Lower leg skin (tissue), 4 donors: ENCODE measurements around the gene NDE1. TPM values are rescaled to one million over a fixed set of nuclear protein-coding genes. Genes with fewer than 3 reads are reported as not detected.
A peak's percentile ranks its signal among the peaks of the same experiment; 100 is the strongest.

Experiments used
- DNase-seq, 2 donors: peaks; one replicate each; pipeline ENCODE4 v3.0.0-alpha.2; 2019; ENCODE audit warnings: low spot score in 2 of 2
- H3K4me3 ChIP-seq: fragments of 200-600 bp; sonication (generic); 2 replicates; pipeline ENCODE4 v1.5.1; 2017; ENCODE audit warnings: mild to moderate bottlenecking, low read depth; ENCODE audit not compliant: poor library complexity, severe bottlenecking
- POLR2A ChIP-seq, 2 donors: fragments of 450-650 bp; IDR thresholded peaks; one replicate each; pipeline ENCODE4 v1.6.1; 2016 to 2017; ENCODE audit warnings: antibody characterized with exemption in 2 of 2, mild to moderate bottlenecking in 1 of 2, moderate library complexity in 1 of 2
- WGBS, 2 donors: methylation state at CpG; one replicate each; pipeline ENCODE4 v1.1.5; 2018; 5-methylcytosine and 5-hydroxymethylcytosine counted together
- intact Hi-C: fragments of 100-400 bp; cut with DNase I; formaldehyde crosslinking; loops from one replicate; pipeline ENCODE4 v1.15.0; 2023; ENCODE audit warnings: low total_unique reads
- total RNA-seq, 4 donors: library from RNA; depleted of rRNA; stranded (reverse); fragments of >200 nt; gene quantifications; one replicate each; pipeline ENCODE4 v1.1.0, GENCODE V29; 2016
- TF ChIP-seq, protein P1 (sequence below), 3 donors: fragments of 450-650 bp; IDR thresholded peaks; one replicate each; pipeline ENCODE4 v1.5.1; 2016; ENCODE audit warnings: antibody characterized with exemption in 3 of 3, mild to moderate bottlenecking in 3 of 3, moderate library complexity in 2 of 3

Gene NDE1
- total RNA-seq, 4 donors from 2014 or later = 69.8 to 184 (median 85.1) TPM

- 93 to 96% methylated on average over 2 of the region's 2 CpGs for WGBS, 2 donors
- no peak for DNase-seq
Observed at GRCh38 chr16:15631730-15632409, 18.2 kb upstream of the NDE1 start.

GRCh38 chr16:15635926-15636325, 14.1 kb upstream of the NDE1 start:
- TF ChIP-seq, protein P1, sequence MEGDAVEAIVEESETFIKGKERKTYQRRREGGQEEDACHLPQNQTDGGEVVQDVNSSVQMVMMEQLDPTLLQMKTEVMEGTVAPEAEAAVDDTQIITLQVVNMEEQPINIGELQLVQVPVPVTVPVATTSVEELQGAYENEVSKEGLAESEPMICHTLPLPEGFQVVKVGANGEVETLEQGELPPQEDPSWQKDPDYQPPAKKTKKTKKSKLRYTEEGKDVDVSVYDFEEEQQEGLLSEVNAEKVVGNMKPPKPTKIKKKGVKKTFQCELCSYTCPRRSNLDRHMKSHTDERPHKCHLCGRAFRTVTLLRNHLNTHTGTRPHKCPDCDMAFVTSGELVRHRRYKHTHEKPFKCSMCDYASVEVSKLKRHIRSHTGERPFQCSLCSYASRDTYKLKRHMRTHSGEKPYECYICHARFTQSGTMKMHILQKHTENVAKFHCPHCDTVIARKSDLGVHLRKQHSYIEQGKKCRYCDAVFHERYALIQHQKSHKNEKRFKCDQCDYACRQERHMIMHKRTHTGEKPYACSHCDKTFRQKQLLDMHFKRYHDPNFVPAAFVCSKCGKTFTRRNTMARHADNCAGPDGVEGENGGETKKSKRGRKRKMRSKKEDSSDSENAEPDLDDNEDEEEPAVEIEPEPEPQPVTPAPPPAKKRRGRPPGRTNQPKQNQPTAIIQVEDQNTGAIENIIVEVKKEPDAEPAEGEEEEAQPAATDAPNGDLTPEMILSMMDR (IDR thresholded peaks at IDR 0.05) = no peak
- no peak for TF ChIP-seq POLR2A (IDR thresholded peaks at IDR 0.05)
- H3K4me3 ChIP-seq = no peak overlapping the region
- no peak for DNase-seq
- intact Hi-C loops = no loop called here
- WGBS, 2 donors = 97 to 98% methylated on average over 9 of the region's 9 CpGs

More at GRCh38 chr16:15631730-15632409, 18.2 kb upstream of the NDE1 start:
- H3K4me3 ChIP-seq = no peak overlapping the region
- no peak for TF ChIP-seq POLR2A (IDR thresholded peaks at IDR 0.05)
- TF ChIP-seq, protein P1 (IDR thresholded peaks at IDR 0.05) = no peak
- intact Hi-C loops = no loop called here

DNA sequence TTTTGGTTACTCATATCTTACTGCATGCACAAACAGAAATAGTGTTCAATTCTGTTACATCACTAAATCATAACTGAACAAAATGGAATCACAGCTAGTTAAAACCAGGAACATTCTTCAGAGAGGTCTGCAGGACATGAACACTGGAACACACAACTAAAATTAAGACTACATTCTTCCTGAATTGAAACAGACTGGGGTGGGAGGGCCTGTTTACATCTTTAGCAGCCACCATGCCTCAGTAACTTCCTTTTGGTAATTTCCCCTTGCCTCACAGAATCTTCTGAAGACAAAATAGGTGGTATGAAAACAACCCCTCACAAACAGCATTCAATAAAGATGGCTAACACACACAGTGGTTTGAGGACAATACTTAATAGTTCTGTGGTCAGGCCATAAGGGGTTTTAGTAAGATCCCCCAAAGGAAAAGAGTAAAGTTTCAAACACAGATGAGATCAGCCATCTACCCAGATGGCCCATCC, 13.6 kb upstream of the NDE1 start:
- no peak overlapping the region for H3K4me3 ChIP-seq
- intact Hi-C loops = no loop called here
- no peak for TF ChIP-seq POLR2A (IDR thresholded peaks at IDR 0.05)
- TF ChIP-seq, protein P1 (IDR thresholded peaks at IDR 0.05) = no peak
- no peak for DNase-seq

DNA sequence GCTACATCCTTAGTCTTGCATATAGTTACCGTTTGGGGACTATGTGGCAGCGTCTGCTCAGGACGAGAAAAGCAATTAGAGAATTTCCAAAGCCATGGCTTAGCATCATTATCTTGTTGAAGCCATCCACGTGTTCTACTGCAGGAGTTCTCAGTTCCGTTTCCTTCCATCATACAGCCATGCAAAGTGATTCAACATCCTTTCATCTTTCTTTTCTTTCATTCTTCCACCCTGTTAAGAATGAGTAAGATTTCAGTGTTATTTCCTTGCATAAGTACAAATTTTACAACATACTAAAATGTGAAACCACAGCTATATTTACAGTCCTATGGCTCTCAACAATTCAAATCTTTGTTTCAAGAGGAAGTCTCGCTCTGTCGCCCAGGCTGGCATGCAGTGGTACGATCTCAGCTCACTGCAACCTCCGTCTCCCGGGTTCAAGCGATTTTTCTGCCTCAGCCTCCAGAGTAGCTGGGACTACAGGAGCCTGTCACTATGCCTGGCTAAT, 10.9 kb upstream of the NDE1 start:
- no peak overlapping the region for H3K4me3 ChIP-seq
- TF ChIP-seq POLR2A (IDR thresholded peaks at IDR 0.05) = no peak
- TF ChIP-seq, protein P1 (IDR thresholded peaks at IDR 0.05) = no peak
- WGBS, 2 donors = 82 to 90% methylated on average over 11 of the region's 11 CpGs
- intact Hi-C loops = no loop called here
- no peak for DNase-seq

- intact Hi-C loops = no loop called here
- no peak overlapping the region for H3K4me3 ChIP-seq
Observed at GRCh38 chr16:15640966-15641365, 9.1 kb upstream of the NDE1 start.

DNA sequence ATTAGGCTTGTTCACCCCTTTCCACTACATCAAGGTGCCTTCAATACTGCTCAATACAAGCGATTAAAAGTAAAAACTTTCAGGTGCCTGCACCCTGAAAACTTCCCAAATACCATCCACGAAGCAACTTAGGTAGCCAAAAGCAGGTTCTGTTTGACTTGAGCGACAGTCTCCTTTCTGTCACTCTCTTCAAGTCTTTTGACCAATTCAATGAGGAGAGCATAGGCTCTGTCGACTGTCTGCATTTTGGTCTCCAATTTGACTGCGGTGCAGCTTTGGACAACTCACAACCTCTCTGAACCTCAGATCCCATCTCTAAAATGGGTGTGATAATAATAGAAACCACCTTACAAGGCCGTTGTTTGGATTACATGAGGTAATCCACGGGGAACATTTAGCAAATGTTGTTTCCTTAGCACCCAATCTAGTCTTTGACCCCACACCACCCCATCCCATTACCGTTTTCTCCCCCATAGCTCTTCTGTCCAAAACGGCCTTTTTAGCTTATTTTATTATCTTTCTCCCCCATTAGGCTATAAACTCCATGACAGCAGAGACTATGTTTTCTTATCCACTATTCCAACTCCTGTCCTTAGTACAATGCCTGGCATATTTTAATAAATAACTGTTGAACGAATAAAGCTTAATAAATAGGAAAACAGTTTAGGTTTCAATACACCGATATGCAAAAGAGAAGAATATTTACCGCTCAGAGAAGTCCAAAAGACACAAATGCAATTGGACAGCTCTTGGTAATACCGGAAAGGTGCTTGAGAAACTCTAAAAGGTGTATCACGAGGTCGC, 8.1 kb upstream of the NDE1 start:
- TF ChIP-seq POLR2A (IDR thresholded peaks at IDR 0.05) = no peak
- TF ChIP-seq, protein P1 (IDR thresholded peaks at IDR 0.05) = no peak
- no peak for DNase-seq
- WGBS, 2 donors = 12 to 18% methylated on average over 15 of the region's 15 CpGs
- peak overlapping the region; percentile 76 for H3K4me3 ChIP-seq
- intact Hi-C loops = no loop called here

More at GRCh38 chr16:15640966-15641365, 9.1 kb upstream of the NDE1 start:
- WGBS, 2 donors = 80 to 81% methylated on average over 4 of the region's 4 CpGs
- DNase-seq = no peak
- no peak for TF ChIP-seq POLR2A (IDR thresholded peaks at IDR 0.05)
